Activated CD8-positive, alpha-beta T cell treated with anti-CD3 and anti-CD28 coated beads, Interleukin-2, amount 10 ng/mL, durations not matched to agents 7 days and 5 days (primary cell): Measurements from ENCODE around the gene TBC1D22A. TPM values are rescaled to one million over a fixed set of nuclear protein-coding genes. Genes with fewer than 3 reads are reported as not detected.

ENCODE experiments used
- ATAC-seq: fragments of 150-1000 bp; cut with Tn5 transposase; one replicate; pipeline ENCODE4 v1.10.0; 2021; ENCODE audit warnings: moderate library complexity
- CTCF ChIA-PET: fragments of 350-600 bp; sonication (Branson Sonifier 250); formaldehyde crosslinking; loops from one replicate; lab custom pipeline; 2021; ENCODE audit warnings: antibody characterized with exemption; lab: Charles Lee
- POLR2A ChIA-PET: fragments of 350-600 bp; sonication (Branson Sonifier 250); formaldehyde crosslinking; loops from one replicate; lab custom pipeline; 2021; ENCODE audit warnings: antibody characterized with exemption; lab: Charles Lee
- DNase-seq: peaks from one replicate; pipeline ENCODE4 v3.0.0-alpha.2; 2020
- H3K27ac Mint-ChIP-seq: one replicate; pipeline ENCODE4 v1.8.0; 2021; ENCODE audit warnings: mild to moderate bottlenecking, mixed read lengths
- H3K27me3 Mint-ChIP-seq: one replicate; pipeline ENCODE4 v1.8.0; 2021; ENCODE audit warnings: low read depth, mixed read lengths
- H3K36me3 Mint-ChIP-seq: one replicate; pipeline ENCODE4 v1.8.0; 2021; ENCODE audit warnings: low read depth, mixed read lengths
- H3K4me1 Mint-ChIP-seq: one replicate; pipeline ENCODE4 v1.8.0; 2021; ENCODE audit warnings: low read depth, mixed read lengths
- H3K4me3 Mint-ChIP-seq: one replicate; pipeline ENCODE4 v1.8.0; 2021; ENCODE audit warnings: mild to moderate bottlenecking, mixed read lengths
- H3K9me3 Mint-ChIP-seq: one replicate; pipeline ENCODE4 v1.8.0; 2022; ENCODE audit warnings: mixed read lengths; ENCODE audit not compliant: insufficient read depth
- total RNA-seq, 2 experiments: library from RNA; stranded (reverse); gene quantifications; one replicate each; pipeline ENCODE4 v1.2.3, GENCODE V29; 2021

Gene TBC1D22A
- total RNA-seq, 2 experiments from 2014 or later = 34.1 to 38.7 TPM

- Mint-ChIP-seq H3K27ac (no peak overlapping the region), H3K36me3 (peaks cover 21% of the 10 kb centered on the region), H3K4me3 (no peak overlapping the region), H3K4me1 (no peaks in the 10 kb centered on the region), H3K9me3 (no peaks in the 10 kb centered on the region), H3K27me3 (no peaks in the 10 kb centered on the region)
- no peak for ATAC-seq
- ChIA-PET POLR2A (no interaction called here), CTCF (no interaction called here)
- DNase-seq = no peak
Measured at GRCh38 chr22:46896568-46897245, 134.3 kb downstream of the TBC1D22A start.

DNA sequence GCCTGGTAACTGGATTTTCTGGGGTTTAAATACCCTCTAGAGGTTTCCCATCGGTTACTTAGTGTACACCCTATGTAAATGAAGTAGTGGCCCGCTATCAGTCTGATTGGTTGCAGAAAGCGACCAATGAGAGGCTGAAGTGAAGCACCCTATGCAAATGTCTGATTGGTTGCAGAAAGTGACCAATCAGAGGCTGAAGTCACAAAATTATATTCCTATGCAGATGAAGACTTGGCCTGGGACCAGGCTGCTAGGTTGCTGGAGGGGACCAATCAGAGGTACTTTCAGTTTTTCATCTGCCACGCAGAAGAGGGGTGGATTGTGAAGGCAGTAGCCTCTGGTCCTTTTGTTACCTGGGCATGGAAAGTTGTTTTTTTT lies 134.8 kb downstream of the TBC1D22A start:
- ChIA-PET POLR2A (no interaction called here), CTCF (no interaction called here)
- no peak for DNase-seq
- no peaks in the 10 kb centered on the region for H3K9me3 Mint-ChIP-seq
- H3K27ac Mint-ChIP-seq = no peak overlapping the region
- no peaks in the 10 kb centered on the region for H3K4me1 Mint-ChIP-seq
- no peaks in the 10 kb centered on the region for H3K27me3 Mint-ChIP-seq
- H3K36me3 Mint-ChIP-seq = peaks cover 21% of the 10 kb centered on the region
- H3K4me3 Mint-ChIP-seq = no peak overlapping the region
- ATAC-seq = no peak

DNA sequence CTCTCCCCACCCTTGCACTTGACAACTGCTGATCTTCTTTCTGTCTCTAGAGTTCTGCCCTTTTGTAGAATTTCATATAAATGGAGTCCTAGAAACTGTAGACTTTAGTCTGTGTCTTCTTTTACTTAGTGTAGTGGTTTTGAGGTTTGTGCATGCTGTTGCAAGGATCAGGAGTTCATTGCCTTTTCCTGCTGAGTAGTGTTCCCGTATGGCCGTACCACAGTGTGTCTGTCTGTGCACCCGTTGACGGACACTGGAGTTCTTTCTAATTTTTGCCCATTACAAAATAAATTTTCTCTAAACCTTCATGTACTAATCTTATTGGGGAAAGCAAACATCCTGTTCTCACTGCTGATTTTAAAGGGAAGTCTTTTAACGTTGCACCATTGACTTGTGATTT lies 138.1 kb downstream of the TBC1D22A start:
- Mint-ChIP-seq H3K4me1 (no peaks in the 10 kb centered on the region), H3K9me3 (no peaks in the 10 kb centered on the region), H3K27ac (no peak overlapping the region), H3K27me3 (no peaks in the 10 kb centered on the region), H3K36me3 (peaks cover 13% of the 10 kb centered on the region), H3K4me3 (no peak overlapping the region)
- ATAC-seq (no peak), DNase-seq (no peak)
- ChIA-PET POLR2A (no interaction called here), CTCF (no interaction called here)

- no peaks in the 10 kb centered on the region for H3K36me3 Mint-ChIP-seq
- H3K9me3 Mint-ChIP-seq = no peaks in the 10 kb centered on the region
- ATAC-seq = no peak
- ChIA-PET POLR2A (no interaction called here), CTCF (no interaction called here)
- no peak overlapping the region for H3K27ac Mint-ChIP-seq
- no peak overlapping the region for H3K4me3 Mint-ChIP-seq
- no peak for DNase-seq
- no peaks in the 10 kb centered on the region for H3K27me3 Mint-ChIP-seq
- H3K4me1 Mint-ChIP-seq = no peaks in the 10 kb centered on the region
Measured at GRCh38 chr22:46902436-46902835, 140.0 kb downstream of the TBC1D22A start.

GRCh38 chr22:46902998-46903916 lies 140.8 kb downstream of the TBC1D22A start:
- Mint-ChIP-seq H3K9me3 (no peaks in the 10 kb centered on the region), H3K27me3 (no peaks in the 10 kb centered on the region), H3K4me1 (no peaks in the 10 kb centered on the region), H3K4me3 (no peak overlapping the region), H3K36me3 (no peaks in the 10 kb centered on the region), H3K27ac (no peak overlapping the region)
- ChIA-PET CTCF (no interaction called here), POLR2A (no interaction called here)
- DNase-seq (no peak), ATAC-seq (no peak)

DNA sequence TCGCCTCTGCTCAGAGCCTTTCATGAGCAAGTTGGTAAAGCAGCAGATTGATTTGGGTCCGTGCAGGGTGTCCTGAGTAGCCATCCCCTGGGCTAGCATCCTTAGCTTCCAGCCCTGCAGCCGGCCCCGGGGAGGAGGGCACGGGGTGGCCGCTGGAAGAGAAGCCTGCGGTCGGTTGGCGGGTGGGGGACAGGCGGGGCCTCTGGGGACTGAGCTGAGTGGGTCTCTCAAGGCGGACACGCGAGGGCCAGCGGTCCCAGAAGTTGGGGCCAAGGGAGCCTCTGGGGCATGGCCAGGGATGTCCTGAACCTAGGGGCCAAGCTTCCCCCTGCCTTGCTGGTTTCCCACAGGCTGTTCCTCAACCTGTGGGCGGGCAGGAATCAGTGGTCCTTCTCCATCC lies 143.0 kb downstream of the TBC1D22A start:
- Mint-ChIP-seq H3K36me3 (no peaks in the 10 kb centered on the region), H3K4me3 (no peak overlapping the region), H3K27me3 (no peaks in the 10 kb centered on the region), H3K4me1 (no peaks in the 10 kb centered on the region), H3K9me3 (no peaks in the 10 kb centered on the region), H3K27ac (peak overlapping the region; percentile 49)
- POLR2A ChIA-PET = no interaction called here
- no peak for DNase-seq
- no peak for ATAC-seq
- CTCF ChIA-PET = no interaction called here

DNA sequence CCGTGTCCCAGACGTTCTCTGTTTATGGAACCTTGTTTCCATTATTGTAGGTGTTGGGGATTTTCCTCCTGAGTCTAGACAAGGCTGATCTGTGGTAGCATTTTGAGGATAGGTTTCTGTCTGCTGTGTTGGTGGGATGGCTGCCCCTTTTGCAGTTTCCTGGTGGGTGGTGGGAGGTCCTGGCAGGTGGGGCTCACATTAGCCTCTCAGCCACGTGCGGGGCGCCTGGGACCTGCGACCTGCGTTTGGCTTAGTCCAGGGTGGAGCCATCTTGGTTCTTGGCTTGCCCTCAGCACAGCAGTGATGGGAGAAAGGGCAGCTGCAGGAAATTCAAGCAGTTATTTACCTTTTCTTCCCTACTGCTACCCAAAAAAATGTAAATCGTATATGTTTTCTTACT lies 143.4 kb downstream of the TBC1D22A start:
- no peak for DNase-seq
- POLR2A ChIA-PET = no interaction called here

DNA sequence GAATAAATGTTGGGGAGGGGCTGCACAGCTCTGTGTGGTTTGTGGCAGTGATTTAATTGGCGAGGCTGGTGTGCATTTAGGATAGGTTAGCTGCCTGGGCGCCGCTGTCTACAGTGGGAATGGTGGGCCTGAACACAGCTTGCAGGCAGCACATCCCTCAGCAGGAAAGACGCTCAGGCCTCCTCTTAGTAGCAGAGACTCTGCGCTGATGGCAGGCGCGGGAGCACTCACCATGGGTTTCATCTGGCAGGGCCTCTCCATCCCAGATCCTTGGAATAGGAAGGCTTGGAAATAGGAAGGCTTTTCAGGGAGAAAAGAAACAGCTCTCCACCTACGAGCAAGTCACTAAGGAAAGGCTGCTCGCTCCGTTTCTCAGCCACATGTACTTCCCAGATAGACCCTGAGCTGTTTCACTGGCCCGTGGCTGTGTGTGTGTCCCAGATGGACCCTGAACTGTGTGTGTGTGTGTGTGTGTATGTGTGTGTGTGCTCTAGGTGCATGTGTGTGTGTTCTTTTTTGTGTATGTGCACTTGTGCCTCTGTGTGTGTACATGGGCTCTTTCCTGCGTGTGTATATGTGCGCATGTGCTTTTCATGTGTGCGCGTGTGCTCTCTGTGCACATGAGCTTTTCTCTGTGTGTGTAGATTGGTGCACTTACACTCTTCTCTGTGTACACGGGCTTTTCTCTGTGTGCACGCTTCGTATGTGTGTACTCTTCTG lies 144.0 kb downstream of the TBC1D22A start:
- ChIA-PET CTCF (no interaction called here), POLR2A (no interaction called here)
- no peak overlapping the region for H3K4me3 Mint-ChIP-seq
- no peaks in the 10 kb centered on the region for H3K27me3 Mint-ChIP-seq
- DNase-seq (no peak), ATAC-seq (no peak)
- H3K27ac Mint-ChIP-seq = no peak overlapping the region
- H3K9me3 Mint-ChIP-seq = no peaks in the 10 kb centered on the region
- H3K36me3 Mint-ChIP-seq = no peaks in the 10 kb centered on the region
- no peaks in the 10 kb centered on the region for H3K4me1 Mint-ChIP-seq

More for the DNA sequence above, 143.4 kb downstream of the TBC1D22A start:
- Mint-ChIP-seq H3K27ac (peak overlapping the region; percentile 49), H3K9me3 (no peaks in the 10 kb centered on the region), H3K36me3 (no peaks in the 10 kb centered on the region), H3K27me3 (no peaks in the 10 kb centered on the region), H3K4me3 (no peak overlapping the region), H3K4me1 (no peaks in the 10 kb centered on the region)
- CTCF ChIA-PET = no interaction called here
- no peak for ATAC-seq

- Mint-ChIP-seq H3K27ac (no peak overlapping the region), H3K9me3 (no peaks in the 10 kb centered on the region), H3K36me3 (no peaks in the 10 kb centered on the region), H3K4me1 (no peaks in the 10 kb centered on the region), H3K4me3 (no peak overlapping the region), H3K27me3 (no peaks in the 10 kb centered on the region)
- ATAC-seq (no peak), DNase-seq (no peak)
- ChIA-PET POLR2A (no interaction called here), CTCF (no interaction called here)
Measured at GRCh38 chr22:46907241-46908215, 145.1 kb downstream of the TBC1D22A start.

DNA sequence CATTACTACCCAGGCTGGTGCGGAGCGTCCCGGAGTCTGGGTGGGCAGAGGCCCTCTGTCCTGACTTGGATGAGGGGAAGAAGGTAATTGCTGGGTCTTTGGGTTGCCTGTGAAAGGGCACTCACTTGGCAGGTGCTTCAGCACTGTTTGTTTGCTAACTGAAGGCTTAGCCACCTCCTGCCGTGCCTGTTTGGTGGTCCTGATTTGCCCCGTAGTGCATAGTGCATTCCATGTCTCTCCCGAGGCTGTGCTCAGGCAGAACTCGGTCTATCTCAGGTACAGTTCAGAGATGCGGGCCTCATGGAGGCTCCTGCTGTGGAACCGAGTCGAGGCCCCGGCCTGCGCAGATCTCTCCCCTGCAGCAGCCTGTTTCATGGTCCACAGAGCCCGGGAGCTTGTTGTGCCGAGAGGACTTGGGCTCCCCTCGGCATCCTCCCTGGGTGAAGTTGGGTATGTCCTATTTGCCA lies 146.2 kb downstream of the TBC1D22A start:
- no peak overlapping the region for H3K27ac Mint-ChIP-seq
- DNase-seq (no peak), ATAC-seq (no peak)
- no peaks in the 10 kb centered on the region for H3K4me1 Mint-ChIP-seq
- CTCF ChIA-PET = no interaction called here
- no peaks in the 10 kb centered on the region for H3K9me3 Mint-ChIP-seq
- POLR2A ChIA-PET = no interaction called here
- no peaks in the 10 kb centered on the region for H3K27me3 Mint-ChIP-seq
- no peak overlapping the region for H3K4me3 Mint-ChIP-seq
- peaks cover 3% of the 10 kb centered on the region for H3K36me3 Mint-ChIP-seq
